Osteoblast (primary cell): ENCODE data around the gene CASP12. TPM values are rescaled to one million over a fixed set of nuclear protein-coding genes. Genes with fewer than 3 reads are reported as not detected.

Source experiments
- DNase-seq: peaks from one replicate; pipeline ENCODE4 v3.0.0; 2011; ENCODE audit warnings: low spot score, mixed read lengths; ENCODE audit not compliant: insufficient read length; ENCODE audit errors: missing footprints
- H2AFZ ChIP-seq: 2 replicates; pipeline ENCODE4 v1.6.0; 2011; ENCODE audit warnings: mild to moderate bottlenecking, low read length
- H3K27ac ChIP-seq: 2 replicates; pipeline ENCODE4 v1.5.1; 2011; ENCODE audit warnings: mild to moderate bottlenecking, low read depth, low read length, moderate library complexity
- H3K27me3 ChIP-seq: 2 replicates; pipeline ENCODE4 v1.6.0; 2012; ENCODE audit warnings: mild to moderate bottlenecking, control low read depth, inconsistent platforms, low read length, moderate library complexity; ENCODE audit not compliant: insufficient read depth
- H3K36me3 ChIP-seq: 2 replicates; pipeline ENCODE4 v1.5.1; 2011; ENCODE audit warnings: mild to moderate bottlenecking, low read length, control low read depth, moderate library complexity; ENCODE audit not compliant: insufficient read depth
- H3K4me1 ChIP-seq: 2 replicates; pipeline ENCODE4 v1.5.1; 2011; ENCODE audit warnings: mild to moderate bottlenecking, low read length, control low read depth, moderate library complexity; ENCODE audit not compliant: insufficient read depth
- H3K4me2 ChIP-seq: 2 replicates; pipeline ENCODE4 v1.6.0; 2011; ENCODE audit warnings: mild to moderate bottlenecking, low read length; ENCODE audit not compliant: insufficient read depth
- H3K4me3 ChIP-seq: fragments of 200-600 bp; sonication (generic); 3 replicates; pipeline ENCODE4 v1.5.1; 2012; ENCODE audit warnings: mild to moderate bottlenecking, low read length, inconsistent platforms; ENCODE audit not compliant: insufficient read depth
- H3K79me2 ChIP-seq: 2 replicates; pipeline ENCODE4 v1.6.0; 2012; ENCODE audit warnings: mild to moderate bottlenecking, low read length, control low read depth, inconsistent platforms; ENCODE audit not compliant: insufficient read depth
- H3K9me3 ChIP-seq: 2 replicates; pipeline ENCODE4 v1.5.1; 2011; ENCODE audit warnings: low read depth, low read length, control low read depth
- H4K20me1 ChIP-seq: 2 replicates; pipeline ENCODE4 v1.6.0; 2012; ENCODE audit warnings: mild to moderate bottlenecking, low read length, control low read depth; ENCODE audit not compliant: insufficient read depth
- CTCF ChIP-seq: IDR thresholded peaks from 2 replicates; pipeline ENCODE4 v1.5.1; 2011; ENCODE audit warnings: mild to moderate bottlenecking, low read depth, low read length, moderate library complexity; ENCODE audit errors: extremely low read depth
- total RNA-seq: library from RNA; depleted of rRNA; stranded (reverse); fragments of >200 nt; gene quantifications from 2 replicates; pipeline ENCODE4 v1.2.3, GENCODE V29; 2012

Gene CASP12
- total RNA-seq, 1 donor = not detected

GRCh38 chr11:104892723-104893511 is 5.3 kb downstream of the CASP12 start:
- Histone ChIP-seq H2AFZ (peak overlapping the region; percentile 74), H3K9me3 (no peaks in the 10 kb centered on the region), H3K36me3 (no peaks in the 10 kb centered on the region), H4K20me1 (no peaks in the 10 kb centered on the region), H3K4me1 (peaks cover 12% of the 10 kb centered on the region), H3K4me3 (peak overlapping the region; percentile 16), H3K79me2 (no peaks in the 10 kb centered on the region), H3K4me2 (peak overlapping the region; percentile 63), H3K27ac (peak overlapping the region; percentile 77), H3K27me3 (no peaks in the 10 kb centered on the region)
- no peak for TF ChIP-seq CTCF
- DNase-seq = no peak

DNA sequence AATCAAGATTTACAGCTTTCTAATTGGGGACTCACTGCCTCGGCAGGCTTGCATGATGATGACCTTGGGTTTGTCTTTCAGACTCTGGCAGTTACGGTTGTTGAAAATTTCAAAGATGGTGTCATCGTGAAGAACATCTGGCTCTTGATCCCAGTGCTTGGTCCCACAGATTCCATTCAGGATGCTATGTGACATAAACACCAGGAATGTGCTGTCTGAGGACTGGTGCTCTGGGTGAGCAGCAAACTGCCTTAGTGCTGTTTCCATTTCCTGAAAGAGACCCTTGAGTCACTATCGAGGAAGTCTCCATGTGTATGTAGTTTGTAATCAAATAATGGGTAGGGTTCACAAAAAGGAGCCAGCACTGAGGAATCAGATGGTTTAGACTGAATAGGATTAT is 7.1 kb downstream of the CASP12 start:
- DNase-seq = no peak
- Histone ChIP-seq H3K27ac (no peak overlapping the region), H2AFZ (no peak overlapping the region)

GRCh38 chr11:104883342-104883741 is 14.9 kb downstream of the CASP12 start:
- no peaks in the 10 kb centered on the region for H3K9me3 ChIP-seq
- no peaks in the 10 kb centered on the region for H4K20me1 ChIP-seq
- no peak overlapping the region for H3K4me2 ChIP-seq
- no peaks in the 10 kb centered on the region for H3K36me3 ChIP-seq
- H3K27ac ChIP-seq = no peak overlapping the region
- no peak for TF ChIP-seq CTCF
- H3K4me1 ChIP-seq = no peaks in the 10 kb centered on the region
- no peaks in the 10 kb centered on the region for H3K27me3 ChIP-seq
- no peak overlapping the region for H3K4me3 ChIP-seq
- no peak for DNase-seq
- H2AFZ ChIP-seq = no peak overlapping the region
- H3K79me2 ChIP-seq = no peaks in the 10 kb centered on the region

More for the DNA sequence above, 7.1 kb downstream of the CASP12 start:
- Histone ChIP-seq H3K79me2 (no peaks in the 10 kb centered on the region), H3K4me2 (no peak overlapping the region), H3K4me3 (no peak overlapping the region), H3K4me1 (peaks cover 12% of the 10 kb centered on the region), H3K9me3 (no peaks in the 10 kb centered on the region), H3K27me3 (no peaks in the 10 kb centered on the region), H3K36me3 (no peaks in the 10 kb centered on the region), H4K20me1 (no peaks in the 10 kb centered on the region)
- TF ChIP-seq CTCF = no peak

GRCh38 chr11:104881117-104881794 is 17.0 kb downstream of the CASP12 start:
- no peaks in the 10 kb centered on the region for H3K36me3 ChIP-seq
- H3K27ac ChIP-seq = no peak overlapping the region
- H3K79me2 ChIP-seq = no peaks in the 10 kb centered on the region
- no peak for DNase-seq
- H3K4me1 ChIP-seq = no peaks in the 10 kb centered on the region
- no peaks in the 10 kb centered on the region for H3K27me3 ChIP-seq
- H4K20me1 ChIP-seq = no peaks in the 10 kb centered on the region
- no peak overlapping the region for H3K4me3 ChIP-seq
- H2AFZ ChIP-seq = no peak overlapping the region
- no peak overlapping the region for H3K4me2 ChIP-seq
- H3K9me3 ChIP-seq = no peaks in the 10 kb centered on the region
- no peak for TF ChIP-seq CTCF
